ENCODE measurements around the gene NXPE3.

DNA sequence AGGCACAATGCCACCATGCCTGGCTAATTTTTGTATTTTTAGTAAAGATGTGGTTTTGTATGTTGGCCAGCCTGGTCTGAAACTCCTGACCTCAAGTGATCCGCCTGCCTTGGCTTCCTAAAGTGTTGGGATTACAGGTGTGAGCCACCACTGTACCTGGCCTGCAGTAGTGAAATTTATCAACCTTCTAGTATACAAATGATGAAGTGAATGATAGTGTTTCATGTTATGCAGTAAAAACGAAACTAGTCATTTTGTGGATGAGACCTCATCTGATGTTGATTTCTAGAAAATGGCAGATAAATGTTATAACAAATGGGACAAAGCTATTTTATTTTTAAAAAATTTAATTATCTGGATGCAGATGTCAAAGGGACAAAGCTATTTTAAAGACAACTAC, 32.9 kb downstream of the NXPE3 start:
- TF ChIP-seq, protein P1, sequence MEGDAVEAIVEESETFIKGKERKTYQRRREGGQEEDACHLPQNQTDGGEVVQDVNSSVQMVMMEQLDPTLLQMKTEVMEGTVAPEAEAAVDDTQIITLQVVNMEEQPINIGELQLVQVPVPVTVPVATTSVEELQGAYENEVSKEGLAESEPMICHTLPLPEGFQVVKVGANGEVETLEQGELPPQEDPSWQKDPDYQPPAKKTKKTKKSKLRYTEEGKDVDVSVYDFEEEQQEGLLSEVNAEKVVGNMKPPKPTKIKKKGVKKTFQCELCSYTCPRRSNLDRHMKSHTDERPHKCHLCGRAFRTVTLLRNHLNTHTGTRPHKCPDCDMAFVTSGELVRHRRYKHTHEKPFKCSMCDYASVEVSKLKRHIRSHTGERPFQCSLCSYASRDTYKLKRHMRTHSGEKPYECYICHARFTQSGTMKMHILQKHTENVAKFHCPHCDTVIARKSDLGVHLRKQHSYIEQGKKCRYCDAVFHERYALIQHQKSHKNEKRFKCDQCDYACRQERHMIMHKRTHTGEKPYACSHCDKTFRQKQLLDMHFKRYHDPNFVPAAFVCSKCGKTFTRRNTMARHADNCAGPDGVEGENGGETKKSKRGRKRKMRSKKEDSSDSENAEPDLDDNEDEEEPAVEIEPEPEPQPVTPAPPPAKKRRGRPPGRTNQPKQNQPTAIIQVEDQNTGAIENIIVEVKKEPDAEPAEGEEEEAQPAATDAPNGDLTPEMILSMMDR (IDR thresholded peaks at IDR 0.05; ENCODE audit: low read depth, low read length, poor library complexity, severe bottlenecking) = no peak
- TF ChIP-seq EZH2phosphoT487 (IDR thresholded peaks at IDR 0.05; ENCODE audit: borderline replicate concordance, low read length) = no peak
